ENCODE data around the gene PTPRS.
"Not testable (repeated sequence)": the region's sequence is repeated elsewhere in the genome, so short reads cannot be mapped to it uniquely, and the experiment has no call there.

Gene PTPRS

DNA sequence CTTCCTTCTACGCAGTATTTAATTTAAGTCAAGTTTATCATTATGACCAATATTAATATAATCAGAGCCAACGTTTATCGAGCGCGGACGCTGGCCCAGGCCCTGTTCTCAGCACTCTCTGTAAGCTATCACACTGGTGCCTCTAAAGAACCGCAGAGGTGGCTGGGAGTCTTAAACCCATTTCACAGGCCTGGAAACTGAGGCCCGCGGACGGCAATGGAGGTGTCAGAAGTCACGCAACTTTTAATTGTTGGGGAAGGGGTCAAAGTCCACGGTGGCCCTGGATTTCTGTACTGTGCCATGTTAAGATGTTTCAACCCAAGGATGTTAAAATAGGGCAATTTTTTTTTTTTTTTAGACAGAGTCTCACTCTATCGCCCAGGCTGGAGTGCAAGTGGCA, 8.8 kb downstream of the PTPRS start:
- FAIRE-seq = no peak

DNA sequence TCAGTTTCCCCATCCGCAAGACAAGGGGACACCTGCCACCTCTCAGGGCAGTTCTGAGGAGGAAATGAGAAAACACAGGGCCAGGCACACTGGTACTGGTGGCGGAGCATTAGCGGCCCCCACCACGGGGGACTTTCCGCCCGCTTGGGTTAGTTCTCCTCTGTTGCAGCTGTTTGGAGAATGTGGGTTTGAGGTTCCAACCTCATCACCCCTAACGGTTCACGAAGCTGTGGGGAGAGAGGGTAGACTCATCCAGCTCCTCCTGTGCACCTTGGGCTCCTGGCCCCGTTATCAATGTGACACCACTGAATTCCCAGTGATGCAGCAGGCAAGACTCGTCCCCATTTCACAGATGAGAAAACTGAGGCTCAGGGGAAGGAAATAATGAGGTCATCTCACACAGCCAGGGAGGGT, 10.3 kb downstream of the PTPRS start:
- FAIRE-seq = no peak

DNA sequence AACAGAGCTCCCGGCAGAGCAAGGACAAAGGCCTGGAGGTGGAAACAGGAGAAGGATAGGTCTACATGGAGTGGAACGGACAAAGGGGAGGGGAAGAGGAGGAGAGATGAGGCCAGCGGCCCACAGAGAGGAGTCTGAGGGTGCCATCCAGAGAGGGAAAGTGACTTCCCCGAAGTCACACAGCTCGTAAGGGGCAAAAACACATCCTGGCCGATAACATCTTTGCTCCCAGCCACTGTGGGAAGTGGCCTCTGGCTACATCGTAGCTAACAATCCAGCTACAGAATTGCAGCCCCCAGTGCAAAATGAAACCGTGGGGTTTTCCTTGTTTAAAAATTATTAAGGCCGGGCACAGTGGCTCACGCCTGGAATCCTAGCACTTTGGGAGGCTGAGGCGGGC, 11.5 kb downstream of the PTPRS start:
- FAIRE-seq = no peak

DNA sequence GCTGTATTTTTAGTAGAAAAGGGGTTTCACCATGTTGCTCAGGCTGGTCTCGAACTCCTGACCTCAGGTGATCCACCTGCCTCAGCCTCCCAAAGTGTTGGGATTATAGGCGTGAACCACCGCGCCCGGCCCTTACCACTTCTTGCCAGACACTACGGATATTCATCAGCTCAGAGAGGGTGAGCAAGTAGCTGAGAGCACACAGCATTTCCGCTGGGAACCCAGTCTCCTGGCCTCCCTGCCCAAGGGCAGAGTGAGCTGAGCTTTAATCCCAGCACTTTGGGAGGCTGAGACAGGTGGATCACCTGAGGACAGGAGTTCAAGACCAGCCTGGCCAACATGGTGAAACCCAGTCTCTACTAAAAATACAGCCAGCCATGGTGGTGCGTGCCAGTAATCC, 12.2 kb downstream of the PTPRS start:
- FAIRE-seq = not testable (repeated sequence)

DNA sequence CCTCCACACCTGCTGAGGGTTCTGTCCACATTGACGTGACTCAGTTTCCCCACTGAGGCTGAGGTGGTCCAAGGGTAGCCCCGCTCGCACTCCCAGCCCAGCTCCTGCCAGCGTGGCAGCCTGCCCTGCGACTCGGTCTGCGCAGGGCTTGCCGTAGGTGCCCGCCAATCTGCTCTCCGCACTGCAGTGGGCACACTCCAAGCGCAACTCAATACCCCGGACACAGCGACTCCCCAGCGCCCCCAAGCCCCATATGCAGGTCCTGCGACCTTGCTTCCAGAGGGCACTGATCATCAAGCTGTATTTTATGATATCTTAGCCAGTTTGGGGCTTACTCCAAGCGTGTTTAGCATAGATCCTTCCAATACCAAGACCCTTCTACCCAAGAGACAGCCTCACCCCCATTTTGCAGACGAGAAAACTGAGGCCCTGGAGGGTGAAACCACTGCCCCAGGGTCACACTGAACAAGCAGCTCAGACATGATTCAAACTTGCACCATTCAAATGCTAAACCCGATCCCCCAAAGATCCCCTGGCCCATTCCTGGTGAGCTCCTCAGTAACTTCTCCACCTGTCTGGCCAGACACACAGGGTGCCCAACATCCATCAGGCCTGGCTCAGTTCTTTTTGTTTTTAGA, 13.5 kb downstream of the PTPRS start:
- no peak for FAIRE-seq

DNA sequence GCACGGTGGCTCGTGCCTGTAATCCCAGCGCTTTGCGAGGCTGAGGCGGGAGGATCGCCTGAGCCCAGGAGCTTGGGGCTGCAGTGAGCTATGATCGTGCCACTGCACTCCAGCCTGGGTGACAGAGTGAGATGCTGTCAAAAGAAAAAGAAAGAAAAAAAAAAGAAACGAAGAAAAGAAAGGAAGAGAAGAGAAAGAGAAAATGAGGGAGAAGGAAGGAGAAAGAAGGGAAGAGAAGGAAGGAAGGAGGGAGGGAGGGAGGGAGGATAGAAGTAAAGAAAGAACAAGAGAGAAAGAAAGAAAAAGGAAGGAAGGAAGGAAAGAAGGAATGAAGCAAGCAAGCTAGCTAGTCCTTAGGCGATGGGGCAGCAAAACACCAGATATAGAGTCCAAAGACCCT, 14.1 kb downstream of the PTPRS start:
- no peak for FAIRE-seq

DNA sequence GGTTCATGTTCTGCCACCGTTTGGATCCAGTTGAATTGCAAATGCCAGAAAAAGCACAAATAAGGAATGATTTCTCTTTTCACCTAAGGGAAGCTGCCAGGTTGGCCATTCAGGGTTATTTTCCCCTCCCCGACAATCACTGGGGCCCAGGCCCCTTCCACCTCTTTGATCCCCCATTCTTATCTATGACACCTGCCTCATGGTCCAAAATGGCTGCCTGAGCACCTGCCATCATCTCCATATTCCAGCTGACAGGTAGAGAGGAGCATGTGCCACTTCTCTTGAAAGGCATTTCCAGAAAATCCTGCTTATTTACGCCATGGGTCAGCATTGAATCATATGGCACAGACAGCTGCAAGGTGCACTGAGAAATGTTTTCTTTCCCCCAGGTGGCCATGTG, 15.7 kb downstream of the PTPRS start:
- no peak for FAIRE-seq

DNA sequence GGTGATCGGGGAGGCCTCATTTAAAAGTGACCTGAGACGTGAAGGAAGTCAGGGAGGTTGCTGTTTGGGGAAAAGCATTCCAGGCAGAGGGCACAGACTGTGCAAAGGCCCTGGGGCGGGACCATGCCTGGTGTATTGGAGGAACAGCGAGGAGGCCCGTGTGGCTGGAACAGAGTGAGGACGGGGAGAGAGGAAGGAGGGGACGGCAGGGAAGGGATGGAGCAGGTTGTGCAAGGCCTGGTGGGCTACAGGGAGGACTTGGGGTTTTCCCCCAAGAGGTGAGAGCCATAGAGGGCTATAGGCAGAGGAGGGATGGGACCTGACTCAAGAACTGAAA, 17.2 kb downstream of the PTPRS start:
- FAIRE-seq = no peak

DNA sequence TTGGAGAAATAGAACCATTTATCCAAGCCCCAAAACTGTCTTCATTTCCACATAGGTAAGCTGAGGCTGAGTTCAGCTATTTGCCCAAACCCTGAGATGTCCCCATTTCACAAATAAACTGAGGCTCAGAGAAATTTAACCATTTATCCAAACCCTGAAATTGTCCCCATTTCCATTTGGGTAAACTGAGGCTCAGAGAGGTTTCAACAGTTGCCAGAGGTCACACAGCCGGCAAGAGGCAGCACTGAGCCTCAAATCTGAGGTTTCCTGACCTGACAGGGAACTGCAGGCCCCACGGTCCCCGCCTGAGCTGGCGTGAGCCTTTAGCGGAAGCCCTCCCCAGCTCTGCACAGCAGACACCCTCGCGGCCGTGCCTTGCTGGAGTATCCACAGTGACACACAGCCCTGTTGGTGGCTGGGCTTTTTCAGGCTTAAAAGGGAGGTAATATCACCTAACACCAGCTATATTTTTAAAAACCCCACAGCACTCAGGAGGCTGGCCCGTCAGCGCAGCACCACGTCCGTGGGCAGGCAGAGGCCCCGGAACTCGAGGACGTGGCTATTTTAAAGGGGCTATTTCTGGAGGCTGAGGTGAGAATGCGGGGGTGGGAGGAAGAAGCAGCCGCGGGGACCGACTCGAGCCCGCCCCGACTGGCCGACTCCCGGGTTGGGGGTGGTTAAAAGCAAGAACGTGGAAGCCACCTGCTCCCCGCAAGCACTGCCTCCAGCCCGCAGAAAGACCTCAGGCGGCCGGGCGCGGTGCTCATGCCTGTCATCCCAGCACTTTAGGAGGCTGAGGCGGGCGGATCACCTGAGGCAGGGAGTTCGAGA, 18.5 kb downstream of the PTPRS start:
- no peak for FAIRE-seq

DNA sequence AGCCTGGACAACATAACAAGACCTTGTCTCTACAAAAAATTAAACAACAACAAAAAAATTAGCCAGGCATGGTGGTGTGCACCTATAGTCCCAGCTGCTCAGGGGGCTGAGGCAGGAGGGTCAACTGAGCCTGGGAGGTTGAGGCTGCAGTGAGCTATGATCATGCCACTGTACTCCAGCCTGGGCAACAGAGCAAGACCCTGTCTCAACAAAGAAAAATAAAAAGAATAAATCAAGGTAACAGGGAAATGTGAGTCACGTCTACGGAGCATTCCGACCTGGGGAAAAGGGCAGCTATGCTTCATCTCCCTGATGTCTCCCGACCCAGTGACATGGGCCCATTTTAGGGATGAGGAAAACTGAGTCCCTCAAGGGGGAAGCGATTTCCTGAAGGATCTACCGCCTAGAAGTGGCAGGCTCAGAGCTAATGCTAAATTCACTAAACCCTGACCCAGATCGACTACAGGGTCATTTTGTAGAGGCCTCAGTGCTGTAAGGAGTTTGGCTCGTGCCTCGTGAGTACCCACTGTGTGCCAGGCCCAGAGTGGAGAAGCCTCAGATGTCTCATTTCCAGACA, 19.5 kb downstream of the PTPRS start:
- no peak for FAIRE-seq

DNA sequence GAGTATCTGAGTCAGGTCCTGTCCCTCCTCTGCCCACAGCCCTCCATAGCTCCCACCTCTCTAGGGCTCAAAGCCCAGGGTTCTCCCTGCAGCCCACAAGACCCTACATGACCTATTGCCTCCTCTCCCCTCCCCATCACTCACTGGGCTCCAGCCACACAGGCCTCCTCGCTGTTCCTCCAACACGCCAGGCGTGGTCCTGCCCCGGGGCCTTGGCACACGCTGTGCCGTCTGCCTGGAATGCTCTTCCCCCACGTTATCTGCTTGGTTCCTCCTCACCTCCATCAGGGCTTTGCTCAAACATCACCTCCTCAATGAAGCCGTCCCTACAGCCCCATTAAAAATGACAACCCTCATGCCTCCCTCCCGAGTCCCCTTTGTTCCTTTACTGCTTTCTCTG, 21.1 kb downstream of the PTPRS start:
- FAIRE-seq = no peak

DNA sequence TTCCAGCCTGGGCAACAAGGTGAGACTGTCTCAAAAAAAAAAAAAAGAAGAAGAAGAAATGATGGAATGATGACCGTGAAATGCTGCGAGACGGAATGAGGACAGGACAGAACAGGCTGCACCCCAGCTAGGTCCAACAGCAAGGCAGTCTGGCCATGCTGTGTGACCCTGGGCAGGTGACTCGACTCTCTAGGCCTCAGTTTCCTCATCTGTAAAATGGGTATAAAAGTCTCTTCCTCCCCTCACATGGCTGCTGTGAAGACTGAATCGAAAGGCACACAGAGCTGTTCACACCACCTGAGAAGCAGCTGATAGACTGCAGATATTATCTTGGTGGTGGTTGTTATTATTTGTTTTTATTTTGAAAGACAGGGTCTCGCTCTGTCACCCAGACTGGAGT, 22.3 kb downstream of the PTPRS start:
- no peak for FAIRE-seq

DNA sequence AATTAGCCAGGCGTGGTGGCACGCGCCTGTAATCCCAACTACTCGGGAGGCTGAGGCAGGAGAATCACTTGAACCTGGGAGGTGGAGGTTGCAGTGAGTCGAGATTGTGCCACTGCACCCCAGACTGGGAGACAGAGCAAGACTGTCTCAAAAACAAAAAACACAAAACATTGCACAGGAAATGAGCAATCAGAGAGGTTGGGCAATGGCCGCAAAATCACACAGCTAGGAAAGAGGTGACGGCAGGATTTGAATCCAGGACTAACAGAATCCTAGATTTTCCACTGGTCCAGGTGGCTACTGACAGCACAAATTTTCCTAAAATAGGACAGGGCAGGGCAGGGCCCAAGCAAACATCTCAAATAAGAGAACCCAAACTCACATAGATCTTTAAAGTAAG, 23.3 kb downstream of the PTPRS start:
- no peak for FAIRE-seq

DNA sequence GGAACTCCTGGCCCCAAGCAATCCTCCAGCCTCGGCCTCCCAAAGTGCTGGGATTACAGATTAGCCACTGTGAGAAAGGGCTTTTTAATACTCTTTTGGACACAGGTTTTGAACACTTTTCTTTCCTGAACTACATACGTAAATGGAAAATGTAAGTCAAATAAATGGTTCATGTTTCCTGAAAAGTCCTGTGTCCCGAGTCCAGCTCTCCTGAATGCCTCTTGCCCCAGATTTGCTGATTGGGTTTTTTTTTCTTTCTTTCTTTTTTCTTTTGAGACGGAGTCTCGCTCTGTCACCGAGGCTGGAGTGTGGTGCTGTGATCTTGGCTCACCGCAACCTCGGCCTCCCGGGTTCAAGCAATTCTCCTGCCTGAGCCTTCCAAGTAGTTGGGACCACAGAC, 24.5 kb downstream of the PTPRS start:
- FAIRE-seq = no peak

DNA sequence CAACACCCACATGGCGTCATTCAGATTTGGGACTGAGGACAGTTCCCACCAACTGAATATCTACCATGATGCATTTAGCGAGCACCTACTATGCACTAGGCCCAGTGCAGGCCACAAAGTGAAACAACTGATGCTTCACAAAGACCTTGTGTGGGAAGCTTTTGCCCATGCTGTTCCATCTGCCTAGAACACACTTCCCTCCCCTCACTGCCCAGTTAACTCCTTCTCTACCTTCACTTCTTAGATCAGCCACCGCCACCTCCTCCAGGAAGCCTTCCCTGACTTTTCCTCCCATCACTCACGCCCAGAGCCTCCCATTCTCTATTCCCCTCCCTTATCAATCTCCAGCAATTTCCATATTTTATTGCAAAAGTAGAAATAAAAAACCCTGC, 25.7 kb downstream of the PTPRS start:
- no peak for FAIRE-seq

DNA sequence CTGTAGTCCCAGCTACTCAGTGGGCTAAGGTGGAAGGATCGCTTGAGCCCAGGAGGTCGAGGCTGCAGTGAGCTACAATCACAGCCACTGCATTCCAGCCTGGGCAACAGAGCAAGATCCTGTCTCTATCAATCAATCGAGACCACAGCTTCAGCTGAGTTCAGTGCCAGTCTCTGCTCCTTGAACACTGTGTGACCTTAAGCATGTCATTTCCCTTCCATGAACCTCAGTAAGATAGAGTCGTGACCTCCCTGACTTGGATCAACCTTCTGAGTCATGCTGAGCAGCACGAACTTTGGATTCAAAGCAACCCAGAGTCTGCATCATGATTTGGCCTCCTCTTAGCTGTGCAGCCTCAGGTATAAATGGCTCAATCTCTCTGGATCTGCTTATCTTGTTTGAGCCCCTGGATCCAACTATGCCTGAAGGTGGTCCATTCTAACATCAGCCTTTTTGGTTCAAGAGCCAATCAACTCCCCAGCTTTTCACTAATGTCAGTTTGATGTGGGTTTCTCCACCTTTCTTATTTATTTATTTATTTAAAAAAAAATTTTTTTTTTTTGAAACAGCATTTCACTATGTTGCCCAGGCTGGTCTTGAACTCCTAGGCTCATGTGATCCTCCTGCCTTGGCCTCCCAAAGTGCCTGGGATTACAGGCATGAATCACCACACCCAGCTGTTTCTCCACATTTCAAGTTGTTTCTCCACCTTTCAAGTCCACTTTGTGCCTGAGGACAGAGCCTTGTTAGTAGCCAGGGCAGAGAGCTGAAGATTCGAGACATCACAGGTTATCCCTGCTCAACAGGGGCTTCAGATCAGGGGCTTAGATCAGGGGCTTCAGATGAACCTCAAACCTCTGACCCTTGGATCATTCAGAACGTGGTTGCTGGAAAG, 26.4 kb downstream of the PTPRS start:
- FAIRE-seq = no peak

DNA sequence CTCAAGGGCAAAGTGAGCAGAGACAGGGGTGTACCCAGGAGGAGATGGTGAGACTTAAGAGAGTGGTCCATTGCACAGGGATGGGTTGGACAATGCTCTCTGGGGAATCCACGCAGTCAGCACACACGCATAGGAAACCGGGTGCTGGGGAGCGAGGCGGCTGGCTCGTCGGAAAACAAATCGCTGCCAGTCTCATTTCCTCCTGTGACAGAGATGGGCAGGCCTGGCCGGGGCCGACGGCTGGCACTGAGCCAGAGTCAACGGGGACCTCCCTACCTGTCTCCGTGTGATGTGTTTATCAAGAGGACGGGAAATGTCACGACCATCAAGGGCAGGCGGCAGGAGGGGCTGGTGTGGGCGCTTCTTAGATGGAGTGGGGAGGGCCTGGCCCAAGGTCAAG, 27.3 kb downstream of the PTPRS start:
- FAIRE-seq = no peak

DNA sequence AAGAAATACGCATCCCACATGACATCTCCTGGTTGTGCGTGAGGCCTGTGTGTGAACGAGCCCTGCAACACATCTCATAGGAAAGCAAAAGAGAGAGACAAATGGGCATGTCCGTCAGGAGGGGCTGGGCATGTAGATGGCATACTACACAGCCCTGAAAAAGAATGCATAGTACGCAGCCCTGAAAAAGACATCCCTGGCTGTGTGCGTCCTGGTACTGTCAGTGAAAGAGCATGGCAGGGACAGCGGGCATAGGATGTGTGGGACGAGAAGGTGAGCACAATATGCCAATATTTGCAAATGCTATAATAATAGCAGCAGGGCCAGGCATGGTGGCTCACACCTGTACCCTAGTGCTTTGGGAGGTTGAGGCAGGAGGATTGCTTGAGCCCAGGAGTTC, 28.6 kb downstream of the PTPRS start:
- FAIRE-seq = no peak

DNA sequence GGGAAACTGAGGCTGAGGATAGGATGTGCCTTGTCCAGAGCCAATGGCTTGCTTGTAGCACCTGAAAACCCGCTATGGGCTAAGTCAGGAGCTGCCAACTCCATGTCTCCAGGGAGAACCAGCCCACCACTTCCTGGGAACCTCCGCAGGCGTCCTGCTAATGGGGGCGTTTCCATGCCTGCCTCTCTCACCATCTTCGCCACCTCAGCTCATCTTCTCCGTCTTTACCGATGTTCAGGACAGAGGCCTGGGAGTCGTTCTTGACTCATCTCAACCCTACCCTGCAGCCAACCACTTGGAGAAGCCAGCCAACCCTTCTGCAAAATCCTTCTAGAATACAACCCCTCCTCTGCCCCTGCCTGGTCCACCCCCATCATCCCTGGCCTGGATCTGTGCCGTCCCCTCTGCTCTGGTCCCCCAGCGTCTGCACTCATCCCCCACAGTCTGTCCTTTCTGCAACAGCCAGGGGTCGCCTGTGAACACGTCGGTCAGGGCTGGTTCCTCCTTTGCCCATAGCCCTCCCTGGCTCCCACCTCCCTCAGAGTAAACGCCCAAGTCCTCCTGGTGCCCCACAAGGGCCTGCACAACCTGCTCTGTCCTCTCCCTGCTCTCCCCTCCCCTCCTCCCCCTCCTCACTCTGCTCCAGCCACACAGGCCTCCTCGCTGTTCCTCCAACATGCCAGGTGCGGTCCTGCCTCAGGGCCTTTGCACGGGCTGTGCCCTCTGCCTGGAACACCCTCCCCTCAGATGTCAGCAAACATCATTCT, 31.0 kb downstream of the PTPRS start:
- FAIRE-seq = no peak

DNA sequence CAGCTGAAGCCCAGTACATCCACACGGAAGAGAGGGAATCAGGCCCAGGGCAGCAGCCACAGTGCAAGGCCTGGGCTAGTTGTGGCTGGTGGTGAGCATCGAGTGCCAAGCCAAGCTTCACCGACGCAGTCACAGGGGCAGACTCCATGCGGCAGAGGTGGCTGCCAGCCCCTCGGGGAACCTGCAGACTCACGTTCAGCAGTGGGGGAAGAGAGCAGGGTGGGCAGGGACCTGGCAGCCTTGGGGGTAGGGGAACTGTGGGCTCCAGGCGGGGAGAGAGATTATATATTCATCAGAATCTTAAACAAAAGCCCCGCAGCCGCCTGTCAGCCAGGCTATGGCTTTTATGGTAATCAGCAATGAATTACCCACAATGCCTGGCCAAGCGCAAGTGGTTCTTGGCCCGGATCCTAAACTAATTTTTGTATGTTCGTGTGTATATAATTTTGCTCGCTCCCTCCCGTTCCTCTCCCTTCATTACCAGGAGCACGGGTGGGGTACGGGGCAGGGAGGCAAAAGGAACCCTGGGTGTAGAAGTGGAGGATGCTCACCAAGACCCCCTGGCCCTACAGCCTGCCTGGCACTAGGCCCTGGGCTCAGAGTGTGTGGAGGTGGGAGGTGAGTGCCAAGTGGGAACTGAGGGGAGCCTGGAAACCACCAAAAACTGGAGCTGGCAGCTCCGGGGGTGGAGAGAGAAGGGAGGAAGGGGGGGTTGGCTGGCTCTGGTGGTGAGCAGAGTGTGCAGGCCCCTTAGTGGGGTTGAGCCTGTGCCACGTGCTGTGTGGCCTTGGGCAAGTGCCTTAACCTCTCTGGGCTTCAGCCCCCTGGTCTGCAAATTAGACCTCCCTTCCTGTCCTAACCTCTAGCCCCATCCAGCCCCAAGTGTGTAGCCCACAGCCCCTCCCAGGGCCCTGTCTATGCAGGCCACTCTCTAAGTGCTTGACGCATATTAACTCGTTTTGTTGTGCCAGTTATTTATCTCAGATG, 31.9 kb downstream of the PTPRS start:
- no peak for FAIRE-seq

DNA sequence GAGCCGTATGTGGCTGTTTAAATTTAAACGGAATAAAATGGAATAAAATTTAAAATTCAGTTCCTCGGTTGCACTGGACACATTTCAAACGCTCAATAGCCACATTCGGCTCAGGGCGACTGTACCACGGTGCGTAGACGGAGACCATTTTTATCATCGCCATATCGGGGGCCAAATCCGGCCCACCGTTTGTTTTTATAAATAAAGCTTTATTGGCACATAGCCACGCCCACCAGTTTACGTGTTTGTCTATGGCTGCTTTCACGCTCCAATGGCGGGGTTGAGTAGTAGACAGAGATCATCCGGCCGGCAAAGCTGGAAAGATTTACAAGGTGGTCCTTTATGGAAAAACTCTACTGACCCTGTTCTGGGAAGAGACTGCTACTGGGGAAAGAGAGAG, 33.0 kb downstream of the PTPRS start:
- FAIRE-seq = no peak
